WTC11 (cell line): ENCODE measurements around the gene CFAP57. TPM values are rescaled to one million over a fixed set of nuclear protein-coding genes. Genes with fewer than 3 reads are reported as not detected.

Experiments
- ATAC-seq: fragments of 200-7000 bp; cut with Tn5 transposase; 2 replicates; pipeline ENCODE4 v1.10.0; 2021; ENCODE audit warnings: mild to moderate bottlenecking, moderate library complexity
- CTCF ChIA-PET: fragments of 300-600 bp; sonication (Branson Sonifier 250); formaldehyde crosslinking; loops from one replicate; lab custom pipeline; 2021; ENCODE audit warnings: antibody characterized with exemption; lab: Charles Lee
- POLR2A ChIA-PET: fragments of 350-600 bp; sonication (Branson Sonifier 250); formaldehyde crosslinking; loops from one replicate; lab custom pipeline; 2021; ENCODE audit warnings: antibody characterized with exemption; lab: Charles Lee
- DNase-seq: peaks from one replicate; pipeline ENCODE4 v3.0.0; 2021; ENCODE audit warnings: low spot score
- H3K27ac Mint-ChIP-seq: 2 replicates; pipeline ENCODE4 v1.8.0; 2021; ENCODE audit warnings: mixed read lengths
- H3K27me3 Mint-ChIP-seq: 2 replicates; pipeline ENCODE4 v1.8.0; 2021; ENCODE audit warnings: low read depth, mild to moderate bottlenecking, moderate library complexity, mixed read lengths
- H3K36me3 Mint-ChIP-seq: 2 replicates; pipeline ENCODE4 v1.8.0; 2021; ENCODE audit warnings: mixed read lengths
- H3K4me1 Mint-ChIP-seq: 2 replicates; pipeline ENCODE4 v1.8.0; 2022; ENCODE audit warnings: mixed read lengths
- H3K4me3 Mint-ChIP-seq: 2 replicates; pipeline ENCODE4 v1.8.0; 2021; ENCODE audit warnings: mild to moderate bottlenecking, moderate library complexity, mixed read lengths
- H3K9me3 Mint-ChIP-seq: 2 replicates; pipeline ENCODE4 v1.8.0; 2021; ENCODE audit warnings: mixed read lengths
- ATF1 ChIP-seq: sonication (generic); formaldehyde crosslinking; IDR thresholded peaks from 2 replicates; pipeline ENCODE4 v1.8.1; 2023; ENCODE audit warnings: mild to moderate bottlenecking, moderate library complexity, missing genetic modification reagents
- EMX1 ChIP-seq: fragments of 250-450 bp; sonication (Bioruptor Pico); IDR thresholded peaks from 2 replicates; pipeline ENCODE4 v1.8.0; 2021; ENCODE audit warnings: mild to moderate bottlenecking
- HMGA2 ChIP-seq: fragments of 250-450 bp; sonication (Bioruptor Pico); IDR thresholded peaks from 2 replicates; pipeline ENCODE4 v1.4.0; 2021; ENCODE audit warnings: mild to moderate bottlenecking, moderate library complexity
- PRRX2 ChIP-seq: fragments of 250-450 bp; sonication (Bioruptor Pico); IDR thresholded peaks from 2 replicates; pipeline ENCODE4 v1.8.0; 2021; ENCODE audit warnings: mild to moderate bottlenecking
- TP53 ChIP-seq: sonication (generic); formaldehyde crosslinking; IDR thresholded peaks from 2 replicates; pipeline ENCODE4 v1.8.1; 2023; ENCODE audit warnings: mild to moderate bottlenecking, missing genetic modification reagents
- total RNA-seq: library from RNA; stranded (reverse); gene quantifications from 3 replicates; pipeline ENCODE4 v1.2.3, GENCODE V29; 2021
- TF ChIP-seq, protein P1 (sequence below): fragments of 200-600 bp; IDR thresholded peaks from 2 replicates; pipeline ENCODE4 v1.8.0; 2022; ENCODE audit warnings: antibody characterized with exemption
- TF ChIP-seq, protein P2 (sequence below): sonication (generic); formaldehyde crosslinking; IDR thresholded peaks from 2 replicates; pipeline ENCODE4 v1.8.0; 2023; ENCODE audit warnings: missing genetic modification reagents, mild to moderate bottlenecking, borderline replicate concordance
- TF ChIP-seq, protein P3 (sequence below): sonication (generic); formaldehyde crosslinking; IDR thresholded peaks from 2 replicates; pipeline ENCODE4 v1.8.0; 2022; ENCODE audit warnings: missing genetic modification reagents
- TF ChIP-seq, protein P4 (sequence below): sonication (generic); formaldehyde crosslinking; IDR thresholded peaks from 2 replicates; pipeline ENCODE4 v1.8.1; 2022; ENCODE audit warnings: mild to moderate bottlenecking, moderate library complexity, missing genetic modification reagents
- TF ChIP-seq, protein P5 (sequence below): sonication (generic); formaldehyde crosslinking; conservative IDR thresholded peaks from 2 replicates; pipeline ENCODE4 v1.8.1; 2023; ENCODE audit warnings: mild to moderate bottlenecking, low read depth, missing genetic modification reagents, moderate library complexity
- TF ChIP-seq, protein P6 (sequence below): sonication (generic); formaldehyde crosslinking; IDR thresholded peaks from 2 replicates; pipeline ENCODE4 v1.8.0; 2022; ENCODE audit warnings: mild to moderate bottlenecking, missing genetic modification reagents

The CFAP57 gene
- total RNA-seq, 1 experiment from 2014 or later, result 0.42 TPM

DNA sequence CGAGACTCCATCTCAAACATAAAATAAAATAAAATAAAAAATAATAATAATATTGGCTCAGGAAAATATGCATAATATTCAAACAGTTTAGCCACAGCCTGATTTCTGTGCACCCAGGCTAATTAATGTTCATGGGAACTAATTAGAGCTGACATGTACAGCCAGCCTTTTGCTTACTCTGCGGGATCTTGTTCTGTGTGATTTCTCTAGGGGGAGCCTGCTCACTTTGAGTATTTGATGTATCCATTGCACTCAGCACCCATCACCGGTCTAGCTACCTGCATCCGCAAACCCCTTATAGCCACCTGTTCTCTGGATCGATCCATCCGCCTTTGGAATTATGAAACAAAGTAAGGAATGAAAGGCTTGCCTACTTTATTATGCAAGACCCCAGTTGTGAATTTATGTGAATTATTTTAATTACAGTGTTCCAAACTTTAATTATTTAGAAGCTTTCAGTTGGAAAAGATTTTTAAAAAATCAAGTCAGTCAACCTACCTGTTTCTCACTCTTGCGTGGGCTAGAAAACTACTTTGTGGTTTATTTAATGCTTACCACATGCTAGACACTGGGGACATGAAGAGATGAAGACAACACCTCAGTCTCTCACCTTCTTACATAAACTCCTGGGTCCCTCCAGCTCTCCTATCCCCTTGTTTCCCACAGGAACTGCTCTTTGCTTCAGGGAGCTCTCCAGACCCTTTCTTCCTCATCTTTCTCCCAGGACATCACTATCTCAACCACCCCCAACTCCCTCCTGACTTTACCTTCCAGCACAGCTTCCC lies 25.4 kb downstream of the CFAP57 start:
- POLR2A ChIA-PET, result interaction anchor here (0.6 to 1.0 kb wide), 3 partner anchors 9 to 584 kb away, joined by 3 to 6 read pairs (median 4); no protein-coding TSS in a partner anchor
- DNase-seq, result no peak
- H3K36me3 Mint-ChIP-seq, result peaks cover 2% of the 10 kb centered on the region; the same call in 1 of the 2 replicates
- H3K4me1 Mint-ChIP-seq, result peaks cover 3% of the 10 kb centered on the region; the same call in 1 of the 2 replicates
- H3K27ac Mint-ChIP-seq, result no peak overlapping the region
- H3K4me3 Mint-ChIP-seq, result no peak overlapping the region
- H3K9me3 Mint-ChIP-seq, result peaks cover 9% of the 10 kb centered on the region
- ATAC-seq, result peak; percentile 69
- TF ChIP-seq PRRX2 (no peak), HMGA2 (0 out of 2 replicates have a peak, but pooled peaks have one; percentile 25), EMX1 (CRISPR knock-in tag) (no peak), TP53 (no peak), ATF1 (CRISPR knock-in tag) (no peak)
- TF ChIP-seq, protein P1, sequence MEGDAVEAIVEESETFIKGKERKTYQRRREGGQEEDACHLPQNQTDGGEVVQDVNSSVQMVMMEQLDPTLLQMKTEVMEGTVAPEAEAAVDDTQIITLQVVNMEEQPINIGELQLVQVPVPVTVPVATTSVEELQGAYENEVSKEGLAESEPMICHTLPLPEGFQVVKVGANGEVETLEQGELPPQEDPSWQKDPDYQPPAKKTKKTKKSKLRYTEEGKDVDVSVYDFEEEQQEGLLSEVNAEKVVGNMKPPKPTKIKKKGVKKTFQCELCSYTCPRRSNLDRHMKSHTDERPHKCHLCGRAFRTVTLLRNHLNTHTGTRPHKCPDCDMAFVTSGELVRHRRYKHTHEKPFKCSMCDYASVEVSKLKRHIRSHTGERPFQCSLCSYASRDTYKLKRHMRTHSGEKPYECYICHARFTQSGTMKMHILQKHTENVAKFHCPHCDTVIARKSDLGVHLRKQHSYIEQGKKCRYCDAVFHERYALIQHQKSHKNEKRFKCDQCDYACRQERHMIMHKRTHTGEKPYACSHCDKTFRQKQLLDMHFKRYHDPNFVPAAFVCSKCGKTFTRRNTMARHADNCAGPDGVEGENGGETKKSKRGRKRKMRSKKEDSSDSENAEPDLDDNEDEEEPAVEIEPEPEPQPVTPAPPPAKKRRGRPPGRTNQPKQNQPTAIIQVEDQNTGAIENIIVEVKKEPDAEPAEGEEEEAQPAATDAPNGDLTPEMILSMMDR, result no peak
- TF ChIP-seq, protein P2, sequence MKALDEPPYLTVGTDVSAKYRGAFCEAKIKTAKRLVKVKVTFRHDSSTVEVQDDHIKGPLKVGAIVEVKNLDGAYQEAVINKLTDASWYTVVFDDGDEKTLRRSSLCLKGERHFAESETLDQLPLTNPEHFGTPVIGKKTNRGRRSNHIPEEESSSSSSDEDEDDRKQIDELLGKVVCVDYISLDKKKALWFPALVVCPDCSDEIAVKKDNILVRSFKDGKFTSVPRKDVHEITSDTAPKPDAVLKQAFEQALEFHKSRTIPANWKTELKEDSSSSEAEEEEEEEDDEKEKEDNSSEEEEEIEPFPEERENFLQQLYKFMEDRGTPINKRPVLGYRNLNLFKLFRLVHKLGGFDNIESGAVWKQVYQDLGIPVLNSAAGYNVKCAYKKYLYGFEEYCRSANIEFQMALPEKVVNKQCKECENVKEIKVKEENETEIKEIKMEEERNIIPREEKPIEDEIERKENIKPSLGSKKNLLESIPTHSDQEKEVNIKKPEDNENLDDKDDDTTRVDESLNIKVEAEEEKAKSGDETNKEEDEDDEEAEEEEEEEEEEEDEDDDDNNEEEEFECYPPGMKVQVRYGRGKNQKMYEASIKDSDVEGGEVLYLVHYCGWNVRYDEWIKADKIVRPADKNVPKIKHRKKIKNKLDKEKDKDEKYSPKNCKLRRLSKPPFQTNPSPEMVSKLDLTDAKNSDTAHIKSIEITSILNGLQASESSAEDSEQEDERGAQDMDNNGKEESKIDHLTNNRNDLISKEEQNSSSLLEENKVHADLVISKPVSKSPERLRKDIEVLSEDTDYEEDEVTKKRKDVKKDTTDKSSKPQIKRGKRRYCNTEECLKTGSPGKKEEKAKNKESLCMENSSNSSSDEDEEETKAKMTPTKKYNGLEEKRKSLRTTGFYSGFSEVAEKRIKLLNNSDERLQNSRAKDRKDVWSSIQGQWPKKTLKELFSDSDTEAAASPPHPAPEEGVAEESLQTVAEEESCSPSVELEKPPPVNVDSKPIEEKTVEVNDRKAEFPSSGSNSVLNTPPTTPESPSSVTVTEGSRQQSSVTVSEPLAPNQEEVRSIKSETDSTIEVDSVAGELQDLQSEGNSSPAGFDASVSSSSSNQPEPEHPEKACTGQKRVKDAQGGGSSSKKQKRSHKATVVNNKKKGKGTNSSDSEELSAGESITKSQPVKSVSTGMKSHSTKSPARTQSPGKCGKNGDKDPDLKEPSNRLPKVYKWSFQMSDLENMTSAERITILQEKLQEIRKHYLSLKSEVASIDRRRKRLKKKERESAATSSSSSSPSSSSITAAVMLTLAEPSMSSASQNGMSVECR (CRISPR knock-in tag), result no peak
- TF ChIP-seq, protein P3, sequence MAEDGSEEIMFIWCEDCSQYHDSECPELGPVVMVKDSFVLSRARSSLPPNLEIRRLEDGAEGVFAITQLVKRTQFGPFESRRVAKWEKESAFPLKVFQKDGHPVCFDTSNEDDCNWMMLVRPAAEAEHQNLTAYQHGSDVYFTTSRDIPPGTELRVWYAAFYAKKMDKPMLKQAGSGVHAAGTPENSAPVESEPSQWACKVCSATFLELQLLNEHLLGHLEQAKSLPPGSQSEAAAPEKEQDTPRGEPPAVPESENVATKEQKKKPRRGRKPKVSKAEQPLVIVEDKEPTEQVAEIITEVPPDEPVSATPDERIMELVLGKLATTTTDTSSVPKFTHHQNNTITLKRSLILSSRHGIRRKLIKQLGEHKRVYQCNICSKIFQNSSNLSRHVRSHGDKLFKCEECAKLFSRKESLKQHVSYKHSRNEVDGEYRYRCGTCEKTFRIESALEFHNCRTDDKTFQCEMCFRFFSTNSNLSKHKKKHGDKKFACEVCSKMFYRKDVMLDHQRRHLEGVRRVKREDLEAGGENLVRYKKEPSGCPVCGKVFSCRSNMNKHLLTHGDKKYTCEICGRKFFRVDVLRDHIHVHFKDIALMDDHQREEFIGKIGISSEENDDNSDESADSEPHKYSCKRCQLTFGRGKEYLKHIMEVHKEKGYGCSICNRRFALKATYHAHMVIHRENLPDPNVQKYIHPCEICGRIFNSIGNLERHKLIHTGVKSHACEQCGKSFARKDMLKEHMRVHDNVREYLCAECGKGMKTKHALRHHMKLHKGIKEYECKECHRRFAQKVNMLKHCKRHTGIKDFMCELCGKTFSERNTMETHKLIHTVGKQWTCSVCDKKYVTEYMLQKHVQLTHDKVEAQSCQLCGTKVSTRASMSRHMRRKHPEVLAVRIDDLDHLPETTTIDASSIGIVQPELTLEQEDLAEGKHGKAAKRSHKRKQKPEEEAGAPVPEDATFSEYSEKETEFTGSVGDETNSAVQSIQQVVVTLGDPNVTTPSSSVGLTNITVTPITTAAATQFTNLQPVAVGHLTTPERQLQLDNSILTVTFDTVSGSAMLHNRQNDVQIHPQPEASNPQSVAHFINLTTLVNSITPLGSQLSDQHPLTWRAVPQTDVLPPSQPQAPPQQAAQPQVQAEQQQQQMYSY (CRISPR knock-in tag), result no peak
- TF ChIP-seq, all 79 proteins: peak for 1
- no peaks in the 10 kb centered on the region for H3K27me3 Mint-ChIP-seq
- CTCF ChIA-PET, result interaction anchor here (1.1 to 1.5 kb wide), 5 partner anchors 10 to 161 kb away, joined by 3 to 10 read pairs (median 5); partner anchors contain the start of gene CDC20

DNA sequence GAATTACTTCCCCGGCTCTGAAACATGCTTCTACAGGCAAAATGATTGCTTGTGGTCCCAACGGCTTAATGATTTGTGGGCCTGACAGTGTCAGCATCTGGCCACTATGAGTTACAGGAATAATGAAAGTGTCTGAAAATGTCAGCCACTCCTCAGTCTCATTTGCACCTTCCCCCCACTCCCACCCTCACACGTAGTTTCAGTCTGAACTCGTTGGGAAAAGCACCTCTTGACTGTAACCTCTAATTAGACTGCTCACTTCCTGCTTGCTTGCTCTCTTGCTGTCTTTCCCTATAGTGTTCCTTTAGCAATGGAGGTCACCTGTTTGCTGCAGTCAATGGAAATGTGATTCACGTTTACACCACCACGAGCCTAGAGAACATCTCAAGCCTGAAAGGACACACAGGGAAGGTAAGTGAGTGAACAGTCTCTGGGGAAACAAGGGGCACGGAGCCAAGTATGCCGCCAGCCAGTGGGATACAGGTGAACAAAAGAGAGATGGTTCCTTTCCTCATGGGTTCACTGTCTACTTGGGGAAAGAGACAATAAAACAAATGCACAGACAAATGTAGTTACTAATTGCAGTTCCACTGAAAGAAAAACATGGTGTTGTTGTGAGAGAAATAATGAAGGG lies 27.1 kb downstream of the CFAP57 start:
- POLR2A ChIA-PET, result no interaction called here
- no peak overlapping the region for H3K4me3 Mint-ChIP-seq
- no peak for ATAC-seq
- TF ChIP-seq, protein P4, sequence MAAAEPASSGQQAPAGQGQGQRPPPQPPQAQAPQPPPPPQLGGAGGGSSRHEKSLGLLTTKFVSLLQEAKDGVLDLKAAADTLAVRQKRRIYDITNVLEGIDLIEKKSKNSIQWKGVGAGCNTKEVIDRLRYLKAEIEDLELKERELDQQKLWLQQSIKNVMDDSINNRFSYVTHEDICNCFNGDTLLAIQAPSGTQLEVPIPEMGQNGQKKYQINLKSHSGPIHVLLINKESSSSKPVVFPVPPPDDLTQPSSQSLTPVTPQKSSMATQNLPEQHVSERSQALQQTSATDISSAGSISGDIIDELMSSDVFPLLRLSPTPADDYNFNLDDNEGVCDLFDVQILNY (CRISPR knock-in tag), result no peak
- TF ChIP-seq, protein P5, sequence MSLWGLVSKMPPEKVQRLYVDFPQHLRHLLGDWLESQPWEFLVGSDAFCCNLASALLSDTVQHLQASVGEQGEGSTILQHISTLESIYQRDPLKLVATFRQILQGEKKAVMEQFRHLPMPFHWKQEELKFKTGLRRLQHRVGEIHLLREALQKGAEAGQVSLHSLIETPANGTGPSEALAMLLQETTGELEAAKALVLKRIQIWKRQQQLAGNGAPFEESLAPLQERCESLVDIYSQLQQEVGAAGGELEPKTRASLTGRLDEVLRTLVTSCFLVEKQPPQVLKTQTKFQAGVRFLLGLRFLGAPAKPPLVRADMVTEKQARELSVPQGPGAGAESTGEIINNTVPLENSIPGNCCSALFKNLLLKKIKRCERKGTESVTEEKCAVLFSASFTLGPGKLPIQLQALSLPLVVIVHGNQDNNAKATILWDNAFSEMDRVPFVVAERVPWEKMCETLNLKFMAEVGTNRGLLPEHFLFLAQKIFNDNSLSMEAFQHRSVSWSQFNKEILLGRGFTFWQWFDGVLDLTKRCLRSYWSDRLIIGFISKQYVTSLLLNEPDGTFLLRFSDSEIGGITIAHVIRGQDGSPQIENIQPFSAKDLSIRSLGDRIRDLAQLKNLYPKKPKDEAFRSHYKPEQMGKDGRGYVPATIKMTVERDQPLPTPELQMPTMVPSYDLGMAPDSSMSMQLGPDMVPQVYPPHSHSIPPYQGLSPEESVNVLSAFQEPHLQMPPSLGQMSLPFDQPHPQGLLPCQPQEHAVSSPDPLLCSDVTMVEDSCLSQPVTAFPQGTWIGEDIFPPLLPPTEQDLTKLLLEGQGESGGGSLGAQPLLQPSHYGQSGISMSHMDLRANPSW (CRISPR knock-in tag), result no peak
- TF ChIP-seq, protein P6, sequence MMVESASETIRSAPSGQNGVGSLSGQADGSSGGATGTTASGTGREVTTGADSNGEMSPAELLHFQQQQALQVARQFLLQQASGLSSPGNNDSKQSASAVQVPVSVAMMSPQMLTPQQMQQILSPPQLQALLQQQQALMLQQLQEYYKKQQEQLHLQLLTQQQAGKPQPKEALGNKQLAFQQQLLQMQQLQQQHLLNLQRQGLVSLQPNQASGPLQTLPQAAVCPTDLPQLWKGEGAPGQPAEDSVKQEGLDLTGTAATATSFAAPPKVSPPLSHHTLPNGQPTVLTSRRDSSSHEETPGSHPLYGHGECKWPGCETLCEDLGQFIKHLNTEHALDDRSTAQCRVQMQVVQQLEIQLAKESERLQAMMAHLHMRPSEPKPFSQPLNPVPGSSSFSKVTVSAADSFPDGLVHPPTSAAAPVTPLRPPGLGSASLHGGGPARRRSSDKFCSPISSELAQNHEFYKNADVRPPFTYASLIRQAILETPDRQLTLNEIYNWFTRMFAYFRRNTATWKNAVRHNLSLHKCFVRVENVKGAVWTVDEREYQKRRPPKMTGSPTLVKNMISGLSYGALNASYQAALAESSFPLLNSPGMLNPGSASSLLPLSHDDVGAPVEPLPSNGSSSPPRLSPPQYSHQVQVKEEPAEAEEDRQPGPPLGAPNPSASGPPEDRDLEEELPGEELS (CRISPR knock-in tag), result no peak
- TF ChIP-seq, all 79 proteins: peak for 0
- no peak overlapping the region for H3K27ac Mint-ChIP-seq
- no peaks in the 10 kb centered on the region for H3K27me3 Mint-ChIP-seq
- DNase-seq, result no peak
- H3K4me1 Mint-ChIP-seq, result peaks cover 3% of the 10 kb centered on the region; the same call in 1 of the 2 replicates
- peaks cover 4% of the 10 kb centered on the region; the same call in 1 of the 2 replicates for H3K36me3 Mint-ChIP-seq
- H3K9me3 Mint-ChIP-seq, result peaks cover 13% of the 10 kb centered on the region
- CTCF ChIA-PET, result no interaction called here
